GM19467 (cell line): ENCODE measurements around the gene DOCK1.

Source experiments
- ATAC-seq: cut with Tn5 transposase; IDR thresholded peaks from one replicate; pipeline ENCODE4 v1.9.1; 2021; ENCODE audit warnings: mild to moderate bottlenecking, moderate library complexity; ENCODE audit not compliant: unreplicated experiment

DOCK1 gene

GRCh38 chr10:127374074-127374680, 468.9 kb downstream of the DOCK1 start:
- no peak for ATAC-seq

- ATAC-seq = no peak
These were observed 469.7 kb downstream of the DOCK1 start for GRCh38 chr10:127374901-127375300.

GRCh38 chr10:127375461-127375860, 470.2 kb downstream of the DOCK1 start:
- ATAC-seq = no peak

- no peak for ATAC-seq
These were observed 470.8 kb downstream of the DOCK1 start for GRCh38 chr10:127376071-127376470.

- ATAC-seq = no peak
These were observed 473.4 kb downstream of the DOCK1 start for GRCh38 chr10:127378628-127379027.

GRCh38 chr10:127384532-127384931, 479.3 kb downstream of the DOCK1 start:
- ATAC-seq = no peak

- ATAC-seq = no peak
These were observed 479.8 kb downstream of the DOCK1 start for GRCh38 chr10:127385066-127385465.

- ATAC-seq = no peak
These were observed 481.5 kb downstream of the DOCK1 start for GRCh38 chr10:127386606-127387327.

GRCh38 chr10:127391875-127392274, 486.6 kb downstream of the DOCK1 start:
- ATAC-seq = no peak

- ATAC-seq = no peak
These were observed 487.4 kb downstream of the DOCK1 start for GRCh38 chr10:127392351-127393235.

- ATAC-seq = no peak
These were observed 493.1 kb downstream of the DOCK1 start for GRCh38 chr10:127398140-127398970.

GRCh38 chr10:127398971-127399365, 493.7 kb downstream of the DOCK1 start:
- no peak for ATAC-seq

GRCh38 chr10:127399668-127400067, 494.4 kb downstream of the DOCK1 start:
- no peak for ATAC-seq

- ATAC-seq = no peak
These were observed 495.0 kb downstream of the DOCK1 start for GRCh38 chr10:127400216-127400615.

GRCh38 chr10:127402596-127403409, 497.6 kb downstream of the DOCK1 start:
- no peak for ATAC-seq

- no peak for ATAC-seq
These were observed 500.0 kb downstream of the DOCK1 start for GRCh38 chr10:127405221-127405620.

- ATAC-seq = no peak
These were observed 500.9 kb downstream of the DOCK1 start for GRCh38 chr10:127406018-127406550.

GRCh38 chr10:127407551-127407950, 502.3 kb downstream of the DOCK1 start:
- ATAC-seq = no peak

GRCh38 chr10:127408112-127408710, 503.0 kb downstream of the DOCK1 start:
- ATAC-seq = no peak
